K562 (cell line): ENCODE results near the gene RACK1. TPM values are rescaled to one million over a fixed set of nuclear protein-coding genes. Genes with fewer than 3 reads are reported as not detected.

Experiments
- GTF3C2 ChIP-seq: IDR thresholded peaks from 3 replicates; pipeline ENCODE4 v1.6.1; 2011; ENCODE audit warnings: borderline replicate concordance, mild to moderate bottlenecking, moderate library complexity; ENCODE audit not compliant: insufficient read length; ENCODE audit errors: extremely low read depth
- HDGF ChIP-seq: fragments of 450-650 bp; IDR thresholded peaks from 2 replicates; pipeline ENCODE4 v1.6.1; 2016
- HOXB6 ChIP-seq: fragments of 250-450 bp; sonication (Bioruptor Pico); IDR thresholded peaks from 2 replicates; pipeline ENCODE4 v1.5.1; 2022; ENCODE audit warnings: mild to moderate bottlenecking, borderline replicate concordance
- L3MBTL2 ChIP-seq: fragments of 450-650 bp; IDR thresholded peaks from 2 replicates; pipeline ENCODE4 v1.6.1; 2016; ENCODE audit warnings: mild to moderate bottlenecking, moderate library complexity
- NR2C1 ChIP-seq, 2 experiments: fragments of 450-650 bp; IDR thresholded peaks; 2 replicates each; pipeline ENCODE4 v1.6.1; 2017; ENCODE audit warnings: mild to moderate bottlenecking in 2 of 2, antibody characterized with exemption in 1 of 2, inconsistent platforms in 1 of 2, missing compliant biosample characterization in 1 of 2, missing genetic modification characterization in 1 of 2
- NR2F6 ChIP-seq: fragments of 450-650 bp; formaldehyde crosslinking; IDR thresholded peaks from 2 replicates; pipeline ENCODE4 v1.4.0; 2020; ENCODE audit warnings: mild to moderate bottlenecking
- PCBP2 ChIP-seq: fragments of 200-400 bp; formaldehyde crosslinking; IDR thresholded peaks from 2 replicates; pipeline ENCODE4 v1.6.1; 2018; ENCODE audit warnings: low read length, low read depth, mild to moderate bottlenecking, moderate library complexity; ENCODE audit not compliant: poor library complexity, severe bottlenecking
- POLR2G ChIP-seq: fragments of 200-400 bp; formaldehyde crosslinking; IDR thresholded peaks from 2 replicates; pipeline ENCODE4 v1.6.1; 2017; ENCODE audit warnings: low read depth, mild to moderate bottlenecking, antibody characterized with exemption, low read length, moderate library complexity
- RBM15 ChIP-seq: fragments of 200-400 bp; formaldehyde crosslinking; IDR thresholded peaks from 2 replicates; pipeline ENCODE4 v1.6.1; 2018; ENCODE audit warnings: mild to moderate bottlenecking, low read length, moderate library complexity; ENCODE audit not compliant: insufficient read depth
- SMAD2 ChIP-seq: fragments of 150-350 bp; IDR thresholded peaks from 2 replicates; pipeline ENCODE4 v1.6.1; 2014; ENCODE audit warnings: low read depth, mild to moderate bottlenecking, low read length
- TEAD4 ChIP-seq, 2 experiments: sonication (generic) in 1 of 2; formaldehyde crosslinking in 1 of 2; IDR thresholded peaks; 2 replicates each; pipeline versions ENCODE4 v1.6.1 to v1.8.0; 2012 to 2022; ENCODE audit warnings: borderline replicate concordance in 1 of 2, inconsistent platforms in 1 of 2, low read length in 1 of 2, mild to moderate bottlenecking in 1 of 2, missing genetic modification reagents in 1 of 2
- ZFP36 ChIP-seq: fragments of 150-350 bp; IDR thresholded peaks from 2 replicates; pipeline ENCODE4 v1.6.1; 2018; ENCODE audit warnings: low read length, low read depth; ENCODE audit not compliant: partially characterized antibody
- ZNF431 ChIP-seq: sonication (generic); formaldehyde crosslinking; IDR thresholded peaks from 2 replicates; pipeline ENCODE4 v1.8.0; 2022; ENCODE audit warnings: mild to moderate bottlenecking, missing genetic modification reagents
- ZNF764 ChIP-seq: fragments of 250-450 bp; sonication (Bioruptor Pico); IDR thresholded peaks from 2 replicates; pipeline ENCODE4 v1.4.0; 2020; ENCODE audit warnings: low read depth, mild to moderate bottlenecking, moderate library complexity
- polyA plus RNA-seq, 8 experiments: library from polyadenylated mRNA; depleted of rRNA in 4 of 8; stranded (reverse) in 5 of 8; unstranded in 3 of 8; fragments of >200 nt; fragmentation: Nextera tagmentation in 2 of 8; fragmentation: Illumina TruSeq in 1 of 8; extraction: Ambion mirVana in 2 of 8; extraction: Trizol in 1 of 8; gene quantifications; 2 replicates each; pipeline versions ENCODE4 v1.2.1 to v1.2.3, GENCODE V29; 2011 to 2014; ENCODE audit warnings: inconsistent platforms in 1 of 8, missing spikeins in 1 of 8
- total RNA-seq, 7 experiments: library from RNA; depleted of rRNA in 6 of 7; stranded (reverse); fragments of >200 nt in 6 of 7; fragmentation: Illumina TruSeq in 2 of 7; extraction: Trizol in 2 of 7; gene quantifications; 2 replicates each; pipeline versions ENCODE4 v1.2.1 to v1.2.3, GENCODE V29; 2011 to 2021; ENCODE audit warnings: low replicate concordance in 1 of 7
- TF ChIP-seq, protein P1 (sequence below): fragments of 450-650 bp; IDR thresholded peaks from 2 replicates; pipeline ENCODE4 v1.7.1; 2018; ENCODE audit warnings: mild to moderate bottlenecking, low read depth; ENCODE audit not compliant: partially characterized antibody
- TF ChIP-seq, protein P2 (sequence below): fragments of 450-650 bp; conservative IDR thresholded peaks from 2 replicates; pipeline ENCODE4 v1.6.1; 2016; ENCODE audit warnings: missing genetic modification characterization, low read depth, mild to moderate bottlenecking, missing compliant biosample characterization, moderate library complexity

Gene RACK1
- total and polyA plus RNA-seq, 9 of the 15 experiments (the other 6 are each of a cell fraction or from before 2014, with no cell fraction given), result 2,303 to 5,311 (median 3,833) TPM

GRCh38 chr5:181207214-181207959 is 36.3 kb downstream of the RACK1 start (continued):
- TF ChIP-seq, protein P1, sequence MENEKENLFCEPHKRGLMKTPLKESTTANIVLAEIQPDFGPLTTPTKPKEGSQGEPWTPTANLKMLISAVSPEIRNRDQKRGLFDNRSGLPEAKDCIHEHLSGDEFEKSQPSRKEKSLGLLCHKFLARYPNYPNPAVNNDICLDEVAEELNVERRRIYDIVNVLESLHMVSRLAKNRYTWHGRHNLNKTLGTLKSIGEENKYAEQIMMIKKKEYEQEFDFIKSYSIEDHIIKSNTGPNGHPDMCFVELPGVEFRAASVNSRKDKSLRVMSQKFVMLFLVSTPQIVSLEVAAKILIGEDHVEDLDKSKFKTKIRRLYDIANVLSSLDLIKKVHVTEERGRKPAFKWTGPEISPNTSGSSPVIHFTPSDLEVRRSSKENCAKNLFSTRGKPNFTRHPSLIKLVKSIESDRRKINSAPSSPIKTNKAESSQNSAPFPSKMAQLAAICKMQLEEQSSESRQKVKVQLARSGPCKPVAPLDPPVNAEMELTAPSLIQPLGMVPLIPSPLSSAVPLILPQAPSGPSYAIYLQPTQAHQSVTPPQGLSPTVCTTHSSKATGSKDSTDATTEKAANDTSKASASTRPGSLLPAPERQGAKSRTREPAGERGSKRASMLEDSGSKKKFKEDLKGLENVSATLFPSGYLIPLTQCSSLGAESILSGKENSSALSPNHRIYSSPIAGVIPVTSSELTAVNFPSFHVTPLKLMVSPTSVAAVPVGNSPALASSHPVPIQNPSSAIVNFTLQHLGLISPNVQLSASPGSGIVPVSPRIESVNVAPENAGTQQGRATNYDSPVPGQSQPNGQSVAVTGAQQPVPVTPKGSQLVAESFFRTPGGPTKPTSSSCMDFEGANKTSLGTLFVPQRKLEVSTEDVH, result peak; percentile 50
- TF ChIP-seq HOXB6, result peak; percentile 71; the same call in 1 of the 2 replicates
- peak; percentile 41 for TF ChIP-seq ZFP36
- no peak for TF ChIP-seq HDGF
- TF ChIP-seq GTF3C2, result peak; percentile 93
- no peak for TF ChIP-seq NR2C1 (IDR thresholded peaks at IDR 0.05)
- 0 out of 2 replicates have a peak, but pooled peaks have one; percentile 18 for TF ChIP-seq NR2C1 (tag; IDR thresholded peaks at IDR 0.05)
- peak; percentile 1; the same call in 1 of the 2 replicates for TF ChIP-seq L3MBTL2
- TF ChIP-seq, protein P2, sequence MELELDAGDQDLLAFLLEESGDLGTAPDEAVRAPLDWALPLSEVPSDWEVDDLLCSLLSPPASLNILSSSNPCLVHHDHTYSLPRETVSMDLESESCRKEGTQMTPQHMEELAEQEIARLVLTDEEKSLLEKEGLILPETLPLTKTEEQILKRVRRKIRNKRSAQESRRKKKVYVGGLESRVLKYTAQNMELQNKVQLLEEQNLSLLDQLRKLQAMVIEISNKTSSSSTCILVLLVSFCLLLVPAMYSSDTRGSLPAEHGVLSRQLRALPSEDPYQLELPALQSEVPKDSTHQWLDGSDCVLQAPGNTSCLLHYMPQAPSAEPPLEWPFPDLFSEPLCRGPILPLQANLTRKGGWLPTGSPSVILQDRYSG, result no peak
- 0 out of 2 replicates have a peak, but pooled peaks have one; percentile 33 for TF ChIP-seq NR2F6 (CRISPR knock-in tag)
- TF ChIP-seq POLR2G, result 0 out of 2 replicates have a peak, but pooled peaks have one; percentile 29
- TF ChIP-seq ZNF764 (CRISPR knock-in tag), result peak; percentile 74; the same call in 1 of the 2 replicates
- 0 out of 2 replicates have a peak, but pooled peaks have one; percentile 33 for TF ChIP-seq ZNF431 (CRISPR knock-in tag)
- TF ChIP-seq TEAD4 (IDR thresholded peaks at IDR 0.05; ENCODE audit: low read length), result peak; percentile 78
- no peak for TF ChIP-seq TEAD4 (CRISPR knock-in tag; IDR thresholded peaks at IDR 0.05; ENCODE audit: borderline replicate concordance)
- TF ChIP-seq RBM15, result no peak
- TF ChIP-seq SMAD2, result no peak
- TF ChIP-seq PCBP2, result no peak
